ENCODE data around the gene PCDHGC4. TPM values are rescaled to one million over a fixed set of nuclear protein-coding genes. Genes with fewer than 3 reads are reported as not detected.

Gene PCDHGC4
- total and polyA plus RNA-seq, 2 of the 13 experiments (the other 11 are each of a cell fraction or from before 2014, with no cell fraction given): 0.07 TPM; not detected in 1

DNA sequence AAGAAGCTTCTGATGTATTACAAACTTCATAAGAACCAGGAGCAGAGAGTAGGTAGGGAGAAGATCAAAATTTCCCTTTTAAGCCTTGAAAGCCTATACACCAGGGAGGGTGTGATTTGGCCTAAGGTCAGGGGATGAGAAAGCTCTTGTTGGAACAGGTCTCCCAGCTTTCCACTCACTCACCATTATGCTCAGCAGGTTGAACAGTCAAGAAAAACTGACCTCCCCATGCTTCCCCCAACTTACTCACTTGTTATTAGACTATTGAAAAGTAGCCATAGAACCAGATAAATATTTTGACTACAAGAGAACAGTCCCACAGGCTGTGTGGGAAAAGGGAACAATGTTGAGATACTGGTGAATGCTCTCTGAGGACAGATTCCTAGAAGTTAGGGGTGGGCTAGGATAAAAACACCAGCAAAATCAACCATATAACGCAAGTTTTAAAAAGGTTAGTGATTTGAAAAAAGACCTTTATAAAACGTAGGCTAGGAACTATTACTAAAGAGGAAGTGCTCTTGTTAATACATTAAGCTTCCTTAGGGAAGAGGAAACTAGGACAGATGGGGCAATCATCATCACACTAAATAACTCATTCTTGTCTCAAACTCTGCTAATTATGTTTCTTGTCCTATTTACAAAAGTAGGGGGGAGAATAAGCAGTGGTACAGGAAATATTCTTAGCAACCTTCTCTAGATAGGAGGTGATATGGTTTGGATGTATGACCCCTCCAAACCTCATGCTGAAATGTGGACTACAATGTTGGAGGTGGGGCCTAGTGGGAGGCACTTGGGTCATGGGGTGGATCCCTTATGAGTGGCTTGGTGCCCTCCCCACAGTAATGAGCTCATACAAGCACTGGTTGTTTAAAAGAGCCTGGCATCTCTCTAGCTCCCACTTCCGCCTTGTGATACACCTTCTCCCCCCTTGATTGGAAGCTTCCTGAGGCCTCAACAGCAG lies 35.1 kb downstream of the PCDHGC4 start:
- intact Hi-C loops (cut with micrococcal nuclease; ENCODE audit: unreplicated experiment): loop anchor here (5.0 to 10.0 kb wide), 2 partner anchors 165 to 298 kb away; partner anchors contain the start of genes PCDHB14, PCDHGA4, PCDHGB1 and PCDHGB2
- no TSS peak for BruUV-seq (replicated peaks)
- CTCF ChIA-PET (ENCODE audit: low intra/inter-chr PET ratio, low total read pairs): no interaction called here

More for the DNA sequence above, 35.1 kb downstream of the PCDHGC4 start:
- DNase-seq (ENCODE audit: low spot score) (no peak), FAIRE-seq (no peak), ATAC-seq (no peak)
- H3K9me3 ChIP-seq (ENCODE audit: low read length): no peaks in the 10 kb centered on the region
- H2AFZ ChIP-seq (ENCODE audit: low read length): no peak overlapping the region
- H3K9ac ChIP-seq (ENCODE audit: insufficient read depth, low read depth, low read length): no peak overlapping the region
- no peak overlapping the region for H3K4me3 ChIP-seq (replicated peaks in 1 of 3; ENCODE audit: insufficient read depth in 1 of 3, low read depth in 2 of 3, low read length in 3 of 3)
- H3K4me1 ChIP-seq (ENCODE audit: insufficient read depth, low read length): peaks cover 18% of the 10 kb centered on the region
- H3K27ac ChIP-seq (ENCODE audit: extremely low read length, insufficient read depth, low read length): no peak overlapping the region
- no peak overlapping the region for H3K4me2 ChIP-seq (ENCODE audit: low read depth, low read length)
- peaks cover 5% of the 10 kb centered on the region; the same call in 1 of the 2 replicates for H4K20me1 ChIP-seq (ENCODE audit: insufficient read depth, low read length)
- H3K79me2 ChIP-seq (ENCODE audit: insufficient read depth, low read length): no peaks in the 10 kb centered on the region
- in situ Hi-C loops (cut with HindIII; ENCODE audit: extremely low pct_ligation_motif_present, low pct_unique_long_range_greater_than_20kb): loop anchor here (5.0 to 10.0 kb wide), 2 partner anchors 103 to 165 kb away; partner anchors contain the start of genes PCDHGA4, PCDHGB1, PCDHGB2 and PCDHGB7
- TF ChIP-seq, protein P1, sequence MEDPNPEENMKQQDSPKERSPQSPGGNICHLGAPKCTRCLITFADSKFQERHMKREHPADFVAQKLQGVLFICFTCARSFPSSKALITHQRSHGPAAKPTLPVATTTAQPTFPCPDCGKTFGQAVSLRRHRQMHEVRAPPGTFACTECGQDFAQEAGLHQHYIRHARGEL (CRISPR knock-in tag; IDR thresholded peaks at IDR 0.05): no peak
- no peak for TF ChIP-seq HMG20B (CRISPR knock-in tag; conservative IDR thresholded peaks at IDR 0.05)
- TF ChIP-seq ZNF7 (CRISPR knock-in tag; IDR thresholded peaks at IDR 0.05): no peak
- no peak for TF ChIP-seq MTA1 (CRISPR knock-in tag; IDR thresholded peaks at IDR 0.05; ENCODE audit: borderline replicate concordance)
- no peak for TF ChIP-seq ERF (CRISPR knock-in tag; IDR thresholded peaks at IDR 0.05)
- TF ChIP-seq, protein P2, sequence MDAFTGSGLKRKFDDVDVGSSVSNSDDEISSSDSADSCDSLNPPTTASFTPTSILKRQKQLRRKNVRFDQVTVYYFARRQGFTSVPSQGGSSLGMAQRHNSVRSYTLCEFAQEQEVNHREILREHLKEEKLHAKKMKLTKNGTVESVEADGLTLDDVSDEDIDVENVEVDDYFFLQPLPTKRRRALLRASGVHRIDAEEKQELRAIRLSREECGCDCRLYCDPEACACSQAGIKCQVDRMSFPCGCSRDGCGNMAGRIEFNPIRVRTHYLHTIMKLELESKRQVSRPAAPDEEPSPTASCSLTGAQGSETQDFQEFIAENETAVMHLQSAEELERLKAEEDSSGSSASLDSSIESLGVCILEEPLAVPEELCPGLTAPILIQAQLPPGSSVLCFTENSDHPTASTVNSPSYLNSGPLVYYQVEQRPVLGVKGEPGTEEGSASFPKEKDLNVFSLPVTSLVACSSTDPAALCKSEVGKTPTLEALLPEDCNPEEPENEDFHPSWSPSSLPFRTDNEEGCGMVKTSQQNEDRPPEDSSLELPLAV (CRISPR knock-in tag; conservative IDR thresholded peaks at IDR 0.05; ENCODE audit: low read depth): no peak
- no peak for TF ChIP-seq CBX2 (IDR thresholded peaks at IDR 0.05; ENCODE audit: low read depth, low read length)
- TF ChIP-seq CBX2 (CRISPR knock-in tag; IDR thresholded peaks at IDR 0.05; ENCODE audit: low read depth): no peak
- TF ChIP-seq ZNF251 (CRISPR knock-in tag; IDR thresholded peaks at IDR 0.05): no peak
- TF ChIP-seq ZBTB26 (CRISPR knock-in tag; IDR thresholded peaks at IDR 0.05; ENCODE audit: borderline replicate concordance): no peak
- H3K27me3 ChIP-seq (ENCODE audit: control insufficient read depth in 1 of 2, insufficient read depth in 2 of 2, low read length in 2 of 2): no peaks in the 10 kb centered on the region
- H3K36me3 ChIP-seq (replicated peaks in 1 of 2; ENCODE audit: control insufficient read depth in 1 of 2, insufficient read depth in 2 of 2, low read length in 2 of 2): peaks cover 28 to 83% of the 10 kb centered on the region in 2 experiments
- WGBS (ENCODE audit: low lambda C conversion rate): 96% methylated on average over 3 of the region's 3 CpGs
- POLR2A ChIA-PET: no interaction called here

Data from HepG2 (cell line).